Mucosa of rectum (tissue), 2 donors: ENCODE results near the gene PPP2R3B.

ENCODE experiments used
- H3K27ac ChIP-seq, 2 donors: one replicate each; pipeline ENCODE4 v1.7.0; 2013; ENCODE audit warnings: inconsistent platforms in 2 of 2, low read depth in 2 of 2, low read length in 2 of 2
- H3K27me3 ChIP-seq, 2 donors: one replicate each; pipeline ENCODE4 v1.7.0; 2013; ENCODE audit warnings: low read length in 2 of 2; ENCODE audit not compliant: control insufficient read depth in 2 of 2, insufficient read depth in 2 of 2
- H3K36me3 ChIP-seq, 2 donors: one replicate each; pipeline ENCODE4 v1.7.0; 2013; ENCODE audit warnings: low read length in 2 of 2; ENCODE audit not compliant: control insufficient read depth in 2 of 2, insufficient read depth in 2 of 2
- H3K4me1 ChIP-seq, 2 donors: one replicate each; pipeline ENCODE4 v1.7.0; 2013; ENCODE audit warnings: low read length in 2 of 2, mild to moderate bottlenecking in 1 of 2; ENCODE audit not compliant: control insufficient read depth in 2 of 2, insufficient read depth in 2 of 2
- H3K4me3 ChIP-seq, 2 donors: one replicate each; pipeline ENCODE4 v1.7.0; 2013; ENCODE audit warnings: low read length in 2 of 2
- H3K9ac ChIP-seq, 2 donors: one replicate each; pipeline ENCODE4 v1.7.0; 2013; ENCODE audit warnings: low read length in 2 of 2, low read depth in 1 of 2, mild to moderate bottlenecking in 1 of 2
- H3K9me3 ChIP-seq, 2 donors: one replicate each; pipeline ENCODE4 v1.7.0; 2013; ENCODE audit warnings: low read length in 2 of 2; ENCODE audit not compliant: control insufficient read depth in 2 of 2
- donor health status: healthy.
- donor health status: Normal muscosa, but diverticular disease.

PPP2R3B gene

GRCh38 chrX:404656-405055, 17.9 kb upstream of the PPP2R3B start:
- Histone ChIP-seq H3K9ac (no peak overlapping the region), H3K4me3 (no peak overlapping the region), H3K9me3 (no peaks in the 10 kb centered on the region), H3K4me1 (no peaks in the 10 kb centered on the region), H3K27me3 (no peaks in the 10 kb centered on the region), H3K27ac (no peak overlapping the region), H3K36me3 (no peaks in the 10 kb centered on the region)

- Histone ChIP-seq H3K9me3 (no peaks in the 10 kb centered on the region), H3K27ac (no peak overlapping the region), H3K9ac (no peak overlapping the region), H3K27me3 (no peaks in the 10 kb centered on the region), H3K4me1 (no peaks in the 10 kb centered on the region), H3K36me3 (no peaks in the 10 kb centered on the region), H3K4me3 (no peak overlapping the region)
These were observed 16.1 kb upstream of the PPP2R3B start for GRCh38 chrX:402857-403256.

GRCh38 chrX:400258-400657, 13.6 kb upstream of the PPP2R3B start:
- no peak overlapping the region for H3K27ac ChIP-seq

DNA sequence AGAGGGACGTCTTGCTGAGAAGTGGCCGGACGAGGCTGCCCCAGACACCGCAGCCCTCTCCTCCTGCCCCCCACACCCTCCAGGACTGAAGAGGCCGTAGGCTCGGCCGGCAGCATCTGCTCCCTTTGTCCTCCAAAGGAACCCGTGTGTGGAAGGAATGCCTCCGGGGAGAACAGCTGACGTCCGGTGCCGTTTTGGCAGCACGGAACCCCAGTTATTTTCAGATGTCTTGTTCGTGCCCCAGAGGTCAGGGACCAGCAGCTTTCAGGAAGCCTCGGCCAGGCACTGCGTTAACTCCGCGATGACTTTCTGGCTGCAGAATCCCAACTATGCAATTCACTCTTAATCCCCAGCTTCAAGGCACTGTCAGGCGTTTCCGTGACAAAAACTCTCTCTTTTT, 10.9 kb upstream of the PPP2R3B start:
- H3K4me1 ChIP-seq, result no peaks in the 10 kb centered on the region
- no peak overlapping the region for H3K9ac ChIP-seq
- no peaks in the 10 kb centered on the region for H3K27me3 ChIP-seq
- no peak overlapping the region for H3K4me3 ChIP-seq
- H3K9me3 ChIP-seq, result no peaks in the 10 kb centered on the region
- no peaks in the 10 kb centered on the region for H3K36me3 ChIP-seq
- H3K27ac ChIP-seq, result no peak overlapping the region

More at GRCh38 chrX:400258-400657, 13.6 kb upstream of the PPP2R3B start:
- no peaks in the 10 kb centered on the region for H3K36me3 ChIP-seq
- no peak overlapping the region for H3K4me3 ChIP-seq
- no peaks in the 10 kb centered on the region for H3K9me3 ChIP-seq
- H3K9ac ChIP-seq, result no peak overlapping the region
- H3K4me1 ChIP-seq, result no peaks in the 10 kb centered on the region
- H3K27me3 ChIP-seq, result no peaks in the 10 kb centered on the region

GRCh38 chrX:394830-395229, 8.1 kb upstream of the PPP2R3B start:
- Histone ChIP-seq H3K4me3 (no peak overlapping the region), H3K27me3 (no peaks in the 10 kb centered on the region), H3K9ac (no peak overlapping the region), H3K27ac (no peak overlapping the region), H3K9me3 (no peaks in the 10 kb centered on the region), H3K4me1 (no peaks in the 10 kb centered on the region), H3K36me3 (no peaks in the 10 kb centered on the region)

DNA sequence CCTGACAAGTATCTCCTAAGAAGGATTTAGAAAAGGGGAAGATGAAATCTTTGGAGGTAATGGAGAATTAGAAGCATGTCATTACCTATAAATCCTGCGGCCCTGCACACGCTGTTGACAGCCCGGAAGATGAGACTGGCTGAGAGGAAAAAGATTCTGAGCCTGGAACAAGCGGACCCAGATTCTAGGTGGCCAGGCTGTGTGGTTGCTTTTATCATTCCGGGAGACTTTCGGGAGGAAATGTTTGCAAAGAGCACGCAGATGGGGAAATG, 5.8 kb upstream of the PPP2R3B start:
- no peaks in the 10 kb centered on the region for H3K27me3 ChIP-seq
- H3K4me1 ChIP-seq, result peaks cover 0 to 3% of the 10 kb centered on the region in 2 donors
- H3K4me3 ChIP-seq, result no peak overlapping the region
- no peak overlapping the region for H3K9ac ChIP-seq
- H3K27ac ChIP-seq, result no peak overlapping the region
- H3K9me3 ChIP-seq, result no peaks in the 10 kb centered on the region
- no peaks in the 10 kb centered on the region for H3K36me3 ChIP-seq

- Histone ChIP-seq H3K9me3 (no peaks in the 10 kb centered on the region), H3K27ac (no peak overlapping the region), H3K27me3 (no peaks in the 10 kb centered on the region), H3K4me3 (no peak overlapping the region), H3K4me1 (peaks cover 0 to 4% of the 10 kb centered on the region in 2 donors), H3K9ac (no peak overlapping the region), H3K36me3 (no peaks in the 10 kb centered on the region)
These were observed 5.2 kb upstream of the PPP2R3B start for GRCh38 chrX:391717-392574.

GRCh38 chrX:390459-390858, 3.8 kb upstream of the PPP2R3B start:
- H3K9ac ChIP-seq, result no peak overlapping the region
- no peak overlapping the region for H3K27ac ChIP-seq
- H3K27me3 ChIP-seq, result no peaks in the 10 kb centered on the region
- H3K36me3 ChIP-seq, result no peaks in the 10 kb centered on the region
- H3K4me1 ChIP-seq, result peaks cover 0 to 6% of the 10 kb centered on the region in 2 donors
- H3K4me3 ChIP-seq, result no peak overlapping the region
- no peaks in the 10 kb centered on the region for H3K9me3 ChIP-seq

GRCh38 chrX:389021-389441, 2.3 kb upstream of the PPP2R3B start:
- H3K4me1 ChIP-seq, result peaks cover 0 to 6% of the 10 kb centered on the region in 2 donors
- H3K4me3 ChIP-seq, result no peak overlapping the region
- no peak overlapping the region for H3K27ac ChIP-seq
- H3K27me3 ChIP-seq, result no peaks in the 10 kb centered on the region
- H3K36me3 ChIP-seq, result no peaks in the 10 kb centered on the region
- H3K9me3 ChIP-seq, result no peaks in the 10 kb centered on the region
- H3K9ac ChIP-seq, result no peak overlapping the region

DNA sequence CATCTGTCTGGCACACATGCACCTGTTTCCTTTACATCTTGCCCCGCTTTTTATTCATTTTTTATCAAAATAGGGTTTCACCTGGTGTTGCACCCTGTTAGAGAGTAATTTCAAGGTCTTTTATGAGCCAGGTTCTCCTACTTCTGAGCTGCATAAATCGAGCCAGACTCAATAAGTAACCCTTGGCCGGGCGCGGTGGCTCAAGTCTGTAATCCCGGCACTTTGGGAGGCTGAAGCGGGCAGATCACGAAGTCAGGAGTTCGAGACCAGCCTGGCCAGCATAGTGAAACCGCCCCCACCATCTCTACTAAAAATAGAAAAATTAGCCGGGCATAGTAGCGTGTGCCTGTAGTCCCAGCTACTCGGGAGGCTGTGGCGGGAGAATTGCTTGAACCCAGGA, 1.0 kb upstream of the PPP2R3B start:
- no peaks in the 10 kb centered on the region for H3K9me3 ChIP-seq
- peak overlapping the region; percentile 65 to 99 for H3K27ac ChIP-seq
- peak overlapping the region; percentile 52 to 59 for H3K9ac ChIP-seq
- H3K4me3 ChIP-seq, result peak overlapping the region; percentile 89 to 91
- peaks cover 0 to 6% of the 10 kb centered on the region in 2 donors for H3K4me1 ChIP-seq
- H3K27me3 ChIP-seq, result no peaks in the 10 kb centered on the region
- no peaks in the 10 kb centered on the region for H3K36me3 ChIP-seq
